Coronary artery (tissue), 2 donors: Measurements from ENCODE around the gene MPP7.
A peak's percentile ranks its signal among the peaks of the same experiment; 100 is the strongest.

Experiments used
- DNase-seq: peaks from one replicate; pipeline ENCODE4 v3.0.0-alpha.2; 2017; ENCODE audit warnings: low spot score
- H3K27ac ChIP-seq, 2 donors: fragments of 200-600 bp; sonication (generic); one replicate each; pipeline ENCODE4 v1.5.1; 2016 to 2019
- H3K4me3 ChIP-seq: fragments of 200-600 bp; sonication (generic); 2 replicates; pipeline ENCODE4 v1.5.1; 2016; ENCODE audit warnings: mild to moderate bottlenecking, moderate library complexity
- CTCF ChIP-seq: fragments of 200-600 bp; sonication (generic); IDR thresholded peaks from one replicate; pipeline ENCODE4 v1.5.1; 2019; ENCODE audit warnings: antibody characterized with exemption

MPP7 gene

GRCh38 chr10:28283251-28283650, 19.6 kb downstream of the MPP7 start:
- H3K4me3 ChIP-seq = no peak overlapping the region
- TF ChIP-seq CTCF = no peak
- H3K27ac ChIP-seq = peak overlapping the region; percentile 19 to 90
- DNase-seq = no peak

DNA sequence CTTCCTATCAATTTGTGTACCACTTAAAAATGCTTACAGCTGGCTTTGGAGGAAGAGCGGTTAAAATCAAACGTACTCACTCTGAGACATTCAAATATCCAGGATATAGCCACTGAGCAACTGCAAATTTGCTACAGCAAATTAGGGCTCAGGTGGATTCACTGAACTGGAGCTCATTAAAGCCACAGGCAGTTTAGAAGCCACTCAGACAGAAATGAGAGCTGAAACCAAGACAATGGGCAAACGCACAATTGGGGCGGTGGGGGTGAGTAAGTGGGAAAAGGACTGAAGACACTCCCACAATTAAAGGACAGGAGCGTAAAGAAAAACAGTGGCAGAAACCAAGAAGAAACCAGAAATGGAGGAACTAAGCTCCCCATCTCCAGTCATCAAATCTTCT, 20.5 kb downstream of the MPP7 start:
- no peak overlapping the region for H3K4me3 ChIP-seq
- H3K27ac ChIP-seq = peak overlapping the region; percentile 79 to 90
- DNase-seq = no peak
- TF ChIP-seq CTCF = no peak

GRCh38 chr10:28281726-28282315, 21.0 kb downstream of the MPP7 start:
- DNase-seq = no peak

GRCh38 chr10:28280652-28281051, 22.2 kb downstream of the MPP7 start:
- no peak for TF ChIP-seq CTCF
- no peak overlapping the region for H3K4me3 ChIP-seq
- DNase-seq = peak; percentile 88

More at GRCh38 chr10:28281726-28282315, 21.0 kb downstream of the MPP7 start:
- H3K4me3 ChIP-seq = no peak overlapping the region
- peak overlapping the region; percentile 79 to 90 for H3K27ac ChIP-seq
- TF ChIP-seq CTCF = no peak

GRCh38 chr10:28279878-28280277, 23.0 kb downstream of the MPP7 start:
- DNase-seq = no peak
- Histone ChIP-seq H3K4me3 (no peak overlapping the region), H3K27ac (peak overlapping the region; percentile 79 to 80)
- TF ChIP-seq CTCF = no peak

More at GRCh38 chr10:28280652-28281051, 22.2 kb downstream of the MPP7 start:
- peak overlapping the region; percentile 79 to 90 for H3K27ac ChIP-seq

- no peak for TF ChIP-seq CTCF
- no peak for DNase-seq
- no peak overlapping the region for H3K4me3 ChIP-seq
- H3K27ac ChIP-seq = peak overlapping the region; percentile 79 to 80
Measured at GRCh38 chr10:28278842-28279241, 24.0 kb downstream of the MPP7 start.

- no peak for DNase-seq
- Histone ChIP-seq H3K4me3 (no peak overlapping the region), H3K27ac (peak overlapping the region in 1 of 2 donors; percentile 40)
- TF ChIP-seq CTCF = no peak
Measured at GRCh38 chr10:28276384-28276783, 26.5 kb downstream of the MPP7 start.
